Activated naive CD8-positive, alpha-beta T cell (primary cell): Measurements from ENCODE around the gene CPNE1.
A peak's percentile ranks its signal among the peaks of the same experiment; 100 is the strongest.

Experiments
- H3K27ac Mint-ChIP-seq: one replicate; pipeline ENCODE4 v1.8.0; 2021; ENCODE audit warnings: mixed read lengths
- H3K27me3 Mint-ChIP-seq: one replicate; pipeline ENCODE4 v1.8.0; 2021; ENCODE audit warnings: mixed read lengths
- H3K36me3 Mint-ChIP-seq: one replicate; pipeline ENCODE4 v1.8.0; 2021; ENCODE audit warnings: mixed read lengths
- H3K4me1 Mint-ChIP-seq: one replicate; pipeline ENCODE4 v1.8.0; 2021; ENCODE audit warnings: low read depth, mixed read lengths
- H3K4me3 Mint-ChIP-seq: one replicate; pipeline ENCODE4 v1.8.0; 2021; ENCODE audit warnings: mild to moderate bottlenecking, mixed read lengths
- H3K9me3 Mint-ChIP-seq: one replicate; pipeline ENCODE4 v1.8.0; 2021; ENCODE audit warnings: low read depth, mixed read lengths

Gene CPNE1

DNA sequence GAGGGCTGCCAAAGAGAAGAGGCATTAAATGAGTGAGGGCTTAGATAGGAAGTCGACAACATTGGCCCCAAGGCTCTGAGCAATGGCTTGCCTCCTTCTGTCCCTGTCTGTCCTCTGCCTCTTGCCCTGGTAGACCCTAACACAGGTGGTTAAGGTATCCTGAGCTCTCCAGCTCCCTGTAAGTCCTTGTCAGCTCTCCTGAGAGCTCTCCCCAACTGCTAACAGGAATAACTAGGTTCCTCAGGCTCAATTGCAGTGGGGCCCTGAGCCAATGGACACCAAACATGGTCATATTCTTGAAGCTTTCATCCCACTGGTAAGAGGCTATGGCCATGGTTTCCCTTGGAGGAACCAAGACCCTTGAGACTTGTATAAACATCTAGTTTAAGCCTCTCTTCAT, 5.0 kb upstream of the CPNE1 start:
- Mint-ChIP-seq H3K9me3 (no peaks in the 10 kb centered on the region), H3K27me3 (no peaks in the 10 kb centered on the region), H3K36me3 (peaks cover 11% of the 10 kb centered on the region), H3K4me3 (no peak overlapping the region), H3K4me1 (peaks cover 3% of the 10 kb centered on the region), H3K27ac (no peak overlapping the region)

DNA sequence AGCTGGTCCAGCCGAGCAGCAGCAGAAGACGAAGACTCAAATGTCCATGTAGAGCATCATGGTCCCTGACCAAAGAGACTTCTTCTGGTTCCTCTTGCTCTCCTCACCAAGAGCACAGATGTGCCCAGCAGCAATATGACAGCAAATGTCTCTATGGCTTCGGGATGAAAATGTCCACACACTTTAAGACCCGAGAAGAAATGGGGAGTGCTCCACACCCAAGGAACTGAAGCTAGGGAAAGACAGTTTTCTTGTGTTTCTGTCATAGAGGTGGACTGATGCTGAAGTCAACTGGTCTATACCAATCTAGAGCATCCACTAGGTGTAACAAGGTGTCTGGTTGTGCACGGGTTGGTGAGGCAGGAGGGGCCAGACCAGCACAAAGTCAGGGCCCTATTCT, 4.5 kb upstream of the CPNE1 start:
- Mint-ChIP-seq H3K4me3 (no peak overlapping the region), H3K27me3 (no peaks in the 10 kb centered on the region), H3K4me1 (peaks cover 3% of the 10 kb centered on the region), H3K9me3 (no peaks in the 10 kb centered on the region), H3K36me3 (peaks cover 11% of the 10 kb centered on the region), H3K27ac (no peak overlapping the region)

DNA sequence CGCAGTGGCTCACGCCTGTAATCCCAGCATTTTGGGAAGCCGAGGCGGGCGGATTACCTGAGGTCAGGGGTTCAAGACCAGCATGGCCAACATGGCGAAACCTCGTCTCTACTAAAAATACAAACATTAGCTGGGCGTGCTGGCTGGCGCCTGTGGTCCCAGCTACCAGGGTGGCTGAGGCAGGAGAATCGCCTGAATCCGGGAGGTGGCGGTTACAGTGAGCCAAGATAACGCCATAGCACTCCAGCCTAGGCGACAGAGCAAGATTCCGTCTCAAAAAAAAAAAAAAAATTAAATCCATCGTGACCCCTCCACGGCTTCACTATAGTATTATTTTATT, 1.2 kb upstream of the CPNE1 start:
- Mint-ChIP-seq H3K4me3 (no peak overlapping the region), H3K27me3 (no peaks in the 10 kb centered on the region), H3K4me1 (peaks cover 26% of the 10 kb centered on the region), H3K9me3 (no peaks in the 10 kb centered on the region), H3K27ac (no peak overlapping the region), H3K36me3 (peaks cover 15% of the 10 kb centered on the region)

DNA sequence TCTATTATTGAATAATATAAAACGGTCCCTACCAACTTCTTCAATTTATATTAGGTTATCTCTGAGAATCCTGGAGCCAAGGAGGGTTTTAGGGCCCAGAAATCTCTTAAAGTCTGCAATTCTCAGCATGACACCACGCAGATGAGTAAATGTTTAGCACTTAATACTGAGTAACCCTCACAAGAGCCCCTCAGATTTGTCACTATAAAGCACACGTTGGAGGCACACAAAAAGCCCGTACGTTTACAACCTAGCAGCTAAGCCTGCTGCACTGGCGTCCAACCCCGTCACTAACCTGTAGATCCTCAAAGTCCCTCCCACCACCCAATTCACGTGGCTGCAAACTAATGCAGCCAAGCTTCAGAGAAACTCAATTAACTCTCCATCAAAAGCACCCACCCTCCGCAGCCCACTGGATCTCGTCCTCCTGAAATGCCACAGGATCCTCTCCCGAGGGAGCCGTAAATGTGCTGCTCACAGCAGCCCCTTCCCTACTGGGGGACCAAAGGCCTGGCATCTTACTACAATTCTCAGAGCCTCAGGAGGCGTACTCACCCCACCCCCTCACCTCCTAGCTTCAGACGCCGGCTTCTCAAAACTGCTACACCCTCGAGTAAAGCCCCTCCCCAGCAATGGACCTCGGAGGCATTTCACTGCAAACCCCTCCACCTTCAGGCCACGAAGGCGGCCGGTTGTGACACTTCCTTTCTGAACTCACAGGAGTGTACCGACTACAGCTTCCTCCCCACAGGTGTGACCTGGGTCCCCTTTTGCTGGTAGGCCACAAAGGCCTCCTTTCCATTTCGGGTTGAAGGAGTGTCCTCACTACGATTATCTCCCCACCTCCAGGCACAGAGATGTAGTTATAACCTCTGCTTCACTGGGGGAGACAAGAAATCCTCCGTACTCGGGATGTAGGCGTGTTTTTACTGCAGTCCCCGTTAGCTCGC, 909 bp downstream of the CPNE1 start:
- H3K27ac Mint-ChIP-seq = peak overlapping the region; percentile 100
- peak overlapping the region; percentile 96 for H3K4me3 Mint-ChIP-seq
- H3K27me3 Mint-ChIP-seq = no peaks in the 10 kb centered on the region
- peaks cover 13% of the 10 kb centered on the region for H3K36me3 Mint-ChIP-seq
- no peaks in the 10 kb centered on the region for H3K9me3 Mint-ChIP-seq
- H3K4me1 Mint-ChIP-seq = peaks cover 46% of the 10 kb centered on the region

DNA sequence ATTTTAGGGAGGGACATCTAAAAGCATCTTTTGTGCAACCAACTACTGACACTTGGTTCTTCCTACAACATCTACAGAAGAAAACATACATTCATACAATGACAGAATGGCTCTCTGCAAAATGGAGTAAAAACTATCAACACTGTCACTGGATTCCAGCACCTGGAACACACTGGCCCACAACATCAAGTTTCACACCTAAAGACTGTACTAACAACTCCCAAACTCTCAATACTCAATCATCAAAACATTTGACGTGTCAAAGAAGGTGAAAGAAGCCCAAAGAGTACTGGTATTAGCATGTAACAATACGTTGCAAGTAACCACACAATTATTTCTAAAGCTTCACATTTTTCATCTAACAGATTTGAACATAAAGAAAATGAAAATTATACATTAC, 2.1 kb downstream of the CPNE1 start:
- no peaks in the 10 kb centered on the region for H3K27me3 Mint-ChIP-seq
- peak overlapping the region; percentile 96 for H3K4me3 Mint-ChIP-seq
- peaks cover 55% of the 10 kb centered on the region for H3K4me1 Mint-ChIP-seq
- no peaks in the 10 kb centered on the region for H3K9me3 Mint-ChIP-seq
- H3K36me3 Mint-ChIP-seq = peaks cover 6% of the 10 kb centered on the region
- peak overlapping the region; percentile 100 for H3K27ac Mint-ChIP-seq

DNA sequence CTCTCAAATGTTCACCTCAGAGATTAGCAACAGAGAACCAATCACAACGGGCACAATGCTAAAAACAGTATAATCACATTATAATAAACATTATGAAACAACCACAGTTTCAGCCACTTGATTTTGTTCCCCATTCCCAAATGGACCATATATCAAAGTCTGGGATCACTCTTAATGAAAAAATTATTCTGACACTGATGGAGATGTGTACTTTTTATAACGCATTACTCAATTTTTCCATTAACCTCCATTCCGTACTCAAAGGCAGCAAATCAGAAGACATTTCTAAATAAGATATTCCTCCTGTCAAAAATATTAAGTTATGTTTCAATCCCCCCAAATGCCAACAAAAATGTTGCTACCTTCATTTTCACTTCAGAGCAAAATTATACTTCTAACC, 2.8 kb downstream of the CPNE1 start:
- peak overlapping the region; percentile 96 for H3K4me3 Mint-ChIP-seq

DNA sequence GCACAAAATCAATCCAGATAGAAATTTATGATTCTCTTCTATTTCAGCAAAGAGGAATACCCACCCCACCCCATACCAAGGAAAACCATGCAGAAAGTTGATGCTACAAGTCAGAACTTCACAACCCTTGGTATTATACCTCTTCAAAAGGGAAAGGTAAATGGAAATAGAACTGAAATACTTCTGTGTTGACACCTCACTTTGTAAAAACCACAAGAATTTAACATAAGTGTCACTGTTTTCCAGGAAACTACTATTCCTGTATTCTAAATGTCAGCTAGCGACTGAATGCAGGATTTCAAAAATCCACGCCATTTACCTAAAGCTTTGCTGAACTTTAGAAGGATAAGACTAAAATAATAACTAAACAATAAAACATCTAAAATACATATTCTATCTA, 3.6 kb downstream of the CPNE1 start:
- Mint-ChIP-seq H3K4me1 (peaks cover 68% of the 10 kb centered on the region), H3K9me3 (no peaks in the 10 kb centered on the region), H3K27me3 (no peaks in the 10 kb centered on the region), H3K4me3 (peak overlapping the region; percentile 96), H3K27ac (peak overlapping the region; percentile 100), H3K36me3 (peaks cover 10% of the 10 kb centered on the region)

More for the DNA sequence above, 2.8 kb downstream of the CPNE1 start:
- H3K27ac Mint-ChIP-seq = peak overlapping the region; percentile 100
- H3K9me3 Mint-ChIP-seq = no peaks in the 10 kb centered on the region
- H3K36me3 Mint-ChIP-seq = peaks cover 10% of the 10 kb centered on the region
- H3K27me3 Mint-ChIP-seq = no peaks in the 10 kb centered on the region
- peaks cover 62% of the 10 kb centered on the region for H3K4me1 Mint-ChIP-seq

DNA sequence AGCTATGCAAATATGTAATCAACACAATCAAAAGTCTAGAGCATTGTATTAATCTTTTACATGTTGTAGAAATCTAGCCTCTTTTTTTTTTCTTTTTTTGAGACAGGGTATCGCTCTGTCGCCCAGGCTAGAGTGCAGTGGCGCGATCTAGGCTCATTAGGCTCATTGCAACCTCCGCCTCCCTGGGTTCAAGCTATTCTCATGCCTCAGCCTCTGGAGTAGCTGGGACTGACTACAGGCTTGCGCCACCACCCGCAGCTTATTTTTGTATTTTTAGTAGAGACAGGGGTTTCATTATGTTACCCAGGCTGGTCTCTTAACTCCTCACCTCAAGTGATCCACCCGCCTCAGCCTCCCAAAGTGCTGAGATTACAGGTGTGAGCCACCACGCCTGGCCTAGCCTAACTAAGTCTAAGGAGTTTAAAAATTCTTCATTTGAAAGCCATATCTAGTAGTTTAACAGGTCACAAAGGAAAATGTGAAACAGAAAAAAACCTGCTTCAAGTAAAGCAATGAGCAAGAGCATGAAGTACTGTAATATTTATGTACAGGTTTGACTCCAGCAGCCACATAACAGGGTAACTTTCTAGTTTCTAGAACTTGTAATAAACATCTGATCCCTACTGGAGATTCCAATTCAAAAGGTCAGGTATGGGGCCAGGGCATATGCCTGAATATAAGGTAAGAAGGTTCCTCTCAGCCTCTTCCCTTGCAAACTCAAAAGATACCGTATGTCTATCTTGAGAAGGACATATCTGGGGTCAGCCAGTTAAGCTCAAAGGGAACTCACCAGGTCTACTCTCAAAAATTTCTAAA, 4.4 kb downstream of the CPNE1 start:
- Mint-ChIP-seq H3K27me3 (no peaks in the 10 kb centered on the region), H3K4me3 (peak overlapping the region; percentile 96), H3K9me3 (no peaks in the 10 kb centered on the region), H3K27ac (peak overlapping the region; percentile 100), H3K4me1 (peaks cover 68% of the 10 kb centered on the region), H3K36me3 (peaks cover 10% of the 10 kb centered on the region)

DNA sequence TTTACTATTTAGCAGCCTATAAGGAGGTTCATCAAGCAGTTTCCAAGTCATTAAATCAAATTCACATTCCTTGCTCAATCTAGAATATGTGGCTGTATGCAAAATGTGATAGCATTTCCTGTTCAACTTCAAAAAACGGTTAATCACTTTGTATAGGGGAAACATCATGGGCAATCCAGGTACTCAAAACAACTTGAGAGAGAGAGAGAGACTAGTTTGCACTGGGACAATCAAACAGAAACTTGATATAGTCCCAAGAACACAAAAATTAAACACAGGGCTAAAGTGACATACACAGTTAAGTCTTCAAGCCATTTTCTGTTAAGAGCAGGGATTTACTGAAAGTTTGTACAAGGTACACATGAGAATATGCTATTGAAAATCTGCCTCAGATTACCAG, 7.4 kb downstream of the CPNE1 start:
- H3K4me1 Mint-ChIP-seq = peaks cover 57% of the 10 kb centered on the region
- H3K27ac Mint-ChIP-seq = peak overlapping the region; percentile 86
- H3K27me3 Mint-ChIP-seq = no peaks in the 10 kb centered on the region
- peaks cover 10% of the 10 kb centered on the region for H3K36me3 Mint-ChIP-seq
- H3K9me3 Mint-ChIP-seq = no peaks in the 10 kb centered on the region
- H3K4me3 Mint-ChIP-seq = peak overlapping the region; percentile 74

DNA sequence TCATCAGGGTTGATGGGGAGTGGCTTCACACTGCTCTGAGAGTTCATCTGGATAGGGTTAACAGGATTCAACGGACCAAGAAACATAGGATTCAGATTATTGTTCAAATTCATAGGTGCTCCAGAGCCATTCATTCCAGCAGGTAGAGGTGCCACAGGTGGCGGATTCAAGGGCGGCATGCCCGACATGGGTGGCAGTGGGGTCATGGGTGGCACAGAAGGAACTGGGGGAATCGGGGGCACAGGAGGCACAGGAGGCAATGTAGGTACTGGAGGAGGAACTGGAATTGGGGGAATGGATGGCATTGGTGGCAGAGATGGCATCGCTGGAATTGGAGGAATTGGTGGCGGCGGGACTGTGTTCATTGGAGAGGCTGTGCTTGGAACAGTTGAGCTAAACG, 10.3 kb downstream of the CPNE1 start:
- Mint-ChIP-seq H3K4me1 (peaks cover 56% of the 10 kb centered on the region), H3K36me3 (peaks cover 9% of the 10 kb centered on the region), H3K27me3 (no peaks in the 10 kb centered on the region), H3K27ac (no peak overlapping the region), H3K4me3 (no peak overlapping the region), H3K9me3 (no peaks in the 10 kb centered on the region)

DNA sequence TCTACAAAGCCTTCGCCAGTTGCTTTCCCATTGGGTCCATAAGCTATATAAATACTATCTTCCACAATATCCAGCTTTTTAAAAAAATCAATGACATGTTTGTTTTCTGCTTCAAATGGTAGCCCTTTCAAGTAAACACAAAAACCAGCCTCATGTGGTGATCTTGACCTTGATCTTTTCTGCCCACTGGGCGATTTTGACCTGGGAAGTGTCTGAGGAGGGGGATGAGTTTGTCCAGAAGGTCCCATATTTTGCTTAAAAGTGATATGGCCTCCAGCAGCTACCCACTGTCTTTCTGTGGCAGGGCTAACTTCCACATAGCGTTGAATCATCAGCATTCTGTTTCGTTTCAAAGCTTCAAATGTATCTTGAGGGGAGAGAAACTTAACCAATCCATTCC, 10.8 kb downstream of the CPNE1 start:
- peaks cover 56% of the 10 kb centered on the region for H3K4me1 Mint-ChIP-seq
- peaks cover 8% of the 10 kb centered on the region for H3K36me3 Mint-ChIP-seq

DNA sequence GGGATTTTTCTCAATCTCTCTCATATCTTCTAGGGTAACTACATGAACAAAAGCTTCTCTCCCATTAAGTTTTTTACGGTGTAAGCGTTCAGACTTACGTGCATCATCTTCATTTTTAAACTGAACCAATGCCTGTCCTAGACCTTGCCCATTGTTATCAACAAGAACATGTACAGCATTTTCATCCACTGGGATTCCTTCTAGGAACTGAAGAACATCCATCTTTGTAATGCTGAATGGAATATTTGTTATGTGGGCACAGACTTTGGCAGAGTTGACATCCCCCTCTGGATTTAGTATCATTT, 11.3 kb downstream of the CPNE1 start:
- Mint-ChIP-seq H3K36me3 (peaks cover 6% of the 10 kb centered on the region), H3K27ac (no peak overlapping the region), H3K27me3 (no peaks in the 10 kb centered on the region), H3K4me3 (no peak overlapping the region), H3K4me1 (peaks cover 57% of the 10 kb centered on the region), H3K9me3 (no peaks in the 10 kb centered on the region)

More for the DNA sequence above, 10.8 kb downstream of the CPNE1 start:
- Mint-ChIP-seq H3K27me3 (no peaks in the 10 kb centered on the region), H3K4me3 (no peak overlapping the region), H3K9me3 (no peaks in the 10 kb centered on the region), H3K27ac (no peak overlapping the region)

DNA sequence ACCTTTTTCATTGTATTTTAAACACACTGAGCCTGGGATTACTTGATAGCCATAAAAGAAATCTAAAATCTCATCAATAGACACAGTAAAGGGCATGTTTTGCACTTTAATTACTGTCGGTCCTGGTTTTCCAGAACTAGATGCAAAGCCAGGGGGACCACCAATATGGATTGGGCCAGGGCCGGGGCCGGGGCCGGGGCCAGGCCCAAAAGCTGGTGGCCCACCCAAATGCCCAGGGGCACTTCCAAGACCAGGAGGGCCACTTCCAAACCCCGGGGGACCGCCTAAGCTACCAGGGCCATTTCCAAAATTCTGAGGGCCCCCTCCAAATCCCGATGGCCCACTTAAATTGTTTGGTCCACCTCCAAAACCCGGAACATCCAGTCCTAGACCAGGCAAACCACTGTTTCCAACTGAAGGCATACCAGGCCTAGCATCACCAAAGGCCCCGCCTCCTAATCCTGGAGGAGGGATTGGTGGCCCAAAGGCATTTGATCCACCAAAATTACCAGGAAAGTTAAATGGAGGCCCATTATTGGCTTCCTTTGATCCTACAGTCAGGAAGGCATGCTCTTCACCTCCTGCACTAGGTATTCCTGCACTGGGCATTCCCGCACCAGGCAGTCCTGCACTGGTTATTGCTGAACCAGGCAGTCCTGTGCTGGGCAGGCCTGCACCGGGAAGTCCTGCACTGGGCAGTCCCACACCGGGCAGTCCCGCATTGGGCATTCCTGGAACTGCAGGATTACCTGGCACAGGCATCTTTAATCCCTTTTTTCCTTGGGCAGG, 11.9 kb downstream of the CPNE1 start:
- H3K9me3 Mint-ChIP-seq = no peaks in the 10 kb centered on the region

DNA sequence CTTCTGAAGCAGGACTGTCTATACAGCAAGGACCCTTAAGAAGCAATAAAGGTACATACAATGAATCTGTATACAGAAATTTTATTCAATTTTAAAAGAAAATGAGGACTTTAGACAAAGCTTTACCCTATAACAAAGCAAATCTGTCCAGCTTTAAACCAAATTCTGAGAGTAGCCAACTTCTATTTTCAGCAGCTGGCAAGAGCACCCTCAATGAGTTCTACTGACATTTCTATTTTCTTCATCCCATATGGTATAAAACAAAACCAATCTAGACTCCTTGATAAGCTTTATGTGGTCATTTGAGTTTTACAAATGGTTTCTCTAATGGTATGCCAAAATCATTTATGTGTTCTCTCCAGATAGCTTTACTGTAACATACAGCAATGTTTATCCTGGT, 12.7 kb downstream of the CPNE1 start:
- H3K36me3 Mint-ChIP-seq = peaks cover 3% of the 10 kb centered on the region
- no peak overlapping the region for H3K27ac Mint-ChIP-seq
- peaks cover 56% of the 10 kb centered on the region for H3K4me1 Mint-ChIP-seq
- H3K9me3 Mint-ChIP-seq = no peaks in the 10 kb centered on the region
- no peaks in the 10 kb centered on the region for H3K27me3 Mint-ChIP-seq
- no peak overlapping the region for H3K4me3 Mint-ChIP-seq

More for the DNA sequence above, 11.9 kb downstream of the CPNE1 start:
- no peak overlapping the region for H3K27ac Mint-ChIP-seq
- H3K36me3 Mint-ChIP-seq = peaks cover 6% of the 10 kb centered on the region
- H3K4me1 Mint-ChIP-seq = peaks cover 58% of the 10 kb centered on the region
- H3K4me3 Mint-ChIP-seq = no peak overlapping the region
- no peaks in the 10 kb centered on the region for H3K27me3 Mint-ChIP-seq

DNA sequence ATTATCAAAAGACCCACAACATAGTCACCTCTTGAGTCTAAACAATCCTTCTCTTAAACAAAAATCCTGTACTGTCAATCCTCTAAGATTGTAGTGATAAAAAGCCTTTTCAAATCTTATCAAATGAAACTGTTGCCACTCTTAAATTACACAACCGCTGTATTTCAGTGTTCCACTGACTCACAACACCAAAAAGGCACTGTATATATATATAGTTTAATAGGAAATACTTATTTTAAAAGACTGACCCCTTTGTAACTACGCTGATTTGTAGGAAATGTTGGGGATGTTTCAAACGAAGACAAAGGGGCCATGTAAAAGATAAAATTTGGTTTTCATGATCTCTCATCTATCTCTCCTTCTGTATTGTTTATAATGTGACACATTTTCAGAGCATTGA, 14.1 kb downstream of the CPNE1 start:
- Mint-ChIP-seq H3K9me3 (no peaks in the 10 kb centered on the region), H3K4me3 (no peak overlapping the region), H3K36me3 (peaks cover 3% of the 10 kb centered on the region), H3K27me3 (no peaks in the 10 kb centered on the region), H3K27ac (peak overlapping the region; percentile 76), H3K4me1 (peaks cover 58% of the 10 kb centered on the region)
